ENCODE results near the gene RAB3IL1. TPM values are rescaled to one million over a fixed set of nuclear protein-coding genes. Genes with fewer than 3 reads are reported as not detected.

RAB3IL1 gene
- polyA plus RNA-seq, 3 donors, result 0.13 TPM; not detected in 2

GRCh38 chr11:61870541-61871031 lies 46.8 kb downstream of the RAB3IL1 start:
- H3K27ac Mint-ChIP-seq, result no peak overlapping the region
- H3K36me3 ChIP-seq (replicated peaks in 1 of 2; ENCODE audit: control insufficient read depth in 1 of 2, insufficient read depth in 2 of 2, low read length in 2 of 2), result no peaks in the 10 kb centered on the region
- H3K27ac ChIP-seq (ENCODE audit: low read depth in 1 of 2, low read length in 2 of 2), result no peak overlapping the region
- peaks cover 7 to 19% (median 13%) of the 10 kb centered on the region in 3 donors for H3K27me3 Mint-ChIP-seq (ENCODE audit: low read depth in 3 of 3)
- DNase-seq, result no peak
- H3K9me3 Mint-ChIP-seq, result no peaks in the 10 kb centered on the region
- intact Hi-C loops (cut with micrococcal nuclease), result loop anchor here in 1 of 2 donors (2.0 kb wide), 1 partner anchor 74 kb away; no protein-coding TSS in a partner anchor
- H3K4me1 ChIP-seq (ENCODE audit: control insufficient read depth in 1 of 2, insufficient read depth in 2 of 2, low read length in 2 of 2), result peaks cover 3 to 5% of the 10 kb centered on the region in 2 donors
- H3K4me3 Mint-ChIP-seq, result no peak overlapping the region
- WGBS (ENCODE audit: insufficient coverage), result 83% methylated on average over 1 of the region's 10 CpGs
- peaks cover 0 to 13% of the 10 kb centered on the region in 2 donors for H3K27me3 ChIP-seq (ENCODE audit: control insufficient read depth in 2 of 2, insufficient read depth in 2 of 2, low read length in 2 of 2)
- H2AFZ ChIP-seq (ENCODE audit: insufficient read depth, low read depth, low read length, poor library complexity, severe bottlenecking), result no peak overlapping the region
- H3K4me1 Mint-ChIP-seq, result peaks cover 7% of the 10 kb centered on the region
- no peak for TF ChIP-seq CTCF (IDR thresholded peaks at IDR 0.05)
- H4K20me1 ChIP-seq (ENCODE audit: insufficient read depth, low read length), result no peaks in the 10 kb centered on the region
- peaks cover 3 to 9% of the 10 kb centered on the region in 2 donors for H3K36me3 Mint-ChIP-seq
- no peaks in the 10 kb centered on the region for H3K79me2 ChIP-seq (ENCODE audit: insufficient read depth, low read length)
- no peak overlapping the region for H3K4me3 ChIP-seq (replicated peaks in 1 of 3; ENCODE audit: low read depth in 2 of 3, low read length in 3 of 3)
- H3K9me3 ChIP-seq (replicated peaks in 1 of 2; ENCODE audit: control insufficient read depth in 1 of 2, insufficient read depth in 1 of 2, low read length in 2 of 2), result no peaks in the 10 kb centered on the region
- no peak overlapping the region for H3K9ac ChIP-seq (ENCODE audit: insufficient read depth, low read length, poor library complexity, severe bottlenecking)
- H3K4me2 ChIP-seq (replicated peaks; ENCODE audit: extremely low read depth, low read length, poor library complexity, severe bottlenecking), result no peak overlapping the region

GRCh38 chr11:61869708-61870451 lies 47.5 kb downstream of the RAB3IL1 start:
- H3K27me3 Mint-ChIP-seq (ENCODE audit: low read depth in 3 of 3), result peaks cover 7 to 19% (median 13%) of the 10 kb centered on the region in 3 donors
- Histone ChIP-seq H3K9ac (ENCODE audit: insufficient read depth, low read length, poor library complexity, severe bottlenecking) (no peak overlapping the region), H4K20me1 (ENCODE audit: insufficient read depth, low read length) (no peaks in the 10 kb centered on the region), H2AFZ (ENCODE audit: insufficient read depth, low read depth, low read length, poor library complexity, severe bottlenecking) (no peak overlapping the region), H3K27ac (ENCODE audit: low read depth in 1 of 2, low read length in 2 of 2) (no peak overlapping the region), H3K27me3 (ENCODE audit: control insufficient read depth in 2 of 2, insufficient read depth in 2 of 2, low read length in 2 of 2) (peaks cover 0 to 13% of the 10 kb centered on the region in 2 donors), H3K9me3 (replicated peaks in 1 of 2; ENCODE audit: control insufficient read depth in 1 of 2, insufficient read depth in 1 of 2, low read length in 2 of 2) (no peaks in the 10 kb centered on the region), H3K79me2 (ENCODE audit: insufficient read depth, low read length) (no peaks in the 10 kb centered on the region), H3K4me1 (ENCODE audit: control insufficient read depth in 1 of 2, insufficient read depth in 2 of 2, low read length in 2 of 2) (peaks cover 3 to 5% of the 10 kb centered on the region in 2 donors), H3K4me2 (replicated peaks; ENCODE audit: extremely low read depth, low read length, poor library complexity, severe bottlenecking) (no peak overlapping the region), H3K36me3 (replicated peaks in 1 of 2; ENCODE audit: control insufficient read depth in 1 of 2, insufficient read depth in 2 of 2, low read length in 2 of 2) (no peaks in the 10 kb centered on the region), H3K4me3 (replicated peaks in 1 of 3; ENCODE audit: low read depth in 2 of 3, low read length in 3 of 3) (no peak overlapping the region)
- H3K9me3 Mint-ChIP-seq, result no peaks in the 10 kb centered on the region
- peaks cover 7% of the 10 kb centered on the region for H3K4me1 Mint-ChIP-seq
- peaks cover 6 to 16% of the 10 kb centered on the region in 2 donors for H3K36me3 Mint-ChIP-seq
- DNase-seq, result no peak
- H3K27ac Mint-ChIP-seq, result peak overlapping the region in 1 of 7 donors; percentile 81
- intact Hi-C loops (cut with micrococcal nuclease), result loop anchor here in 1 of 2 donors (2.0 kb wide), 1 partner anchor 73 kb away; no protein-coding TSS in a partner anchor
- no peak for TF ChIP-seq CTCF (IDR thresholded peaks at IDR 0.05)
- H3K4me3 Mint-ChIP-seq, result no peak overlapping the region
- WGBS (ENCODE audit: insufficient coverage), result 91% methylated on average over 19 of the region's 21 CpGs
